Calu3 (cell line): ENCODE data around the gene GCH1. TPM values are rescaled to one million over a fixed set of nuclear protein-coding genes. Genes with fewer than 3 reads are reported as not detected.

ENCODE experiments used
- BruUV-seq: library from RNA; stranded (reverse); fragments of 400-500 nt; replicated peaks from 2 replicates; lab custom pipeline; 2021; lab: Mats Ljungman, UMichigan
- CTCF ChIA-PET: fragments of 300-600 bp; sonication (Branson Sonifier 250); formaldehyde crosslinking; loops from one replicate; lab custom pipeline; 2022; ENCODE audit warnings: antibody characterized with exemption; lab: Charles Lee
- DNase-seq: peaks from one replicate; pipeline ENCODE4 v3.0.0; 2022
- H3K27ac Mint-ChIP-seq: one replicate; pipeline ENCODE4 v1.8.0; 2022; ENCODE audit warnings: mixed read lengths; ENCODE audit not compliant: unreplicated experiment
- H3K27me3 Mint-ChIP-seq: one replicate; pipeline ENCODE4 v1.8.0; 2022; ENCODE audit warnings: mixed read lengths; ENCODE audit not compliant: unreplicated experiment
- H3K36me3 Mint-ChIP-seq: one replicate; pipeline ENCODE4 v1.8.0; 2022; ENCODE audit warnings: mild to moderate bottlenecking, moderate library complexity, mixed read lengths; ENCODE audit not compliant: insufficient read depth, unreplicated experiment
- H3K4me1 Mint-ChIP-seq: one replicate; pipeline ENCODE4 v1.8.0; 2022; ENCODE audit warnings: mild to moderate bottlenecking, low read depth, mixed read lengths; ENCODE audit not compliant: unreplicated experiment
- H3K4me3 Mint-ChIP-seq: one replicate; pipeline ENCODE4 v1.8.0; 2022; ENCODE audit warnings: mild to moderate bottlenecking, low read depth, moderate library complexity, mixed read lengths; ENCODE audit not compliant: unreplicated experiment
- H3K9me3 Mint-ChIP-seq: one replicate; pipeline ENCODE4 v1.8.0; 2022; ENCODE audit warnings: low read depth, mixed read lengths; ENCODE audit not compliant: unreplicated experiment
- CTCF ChIP-seq: fragments of 200-600 bp; IDR thresholded peaks from one replicate; pipeline ENCODE4 v1.8.0; 2022; ENCODE audit warnings: antibody characterized with exemption; ENCODE audit not compliant: unreplicated experiment
- intact Hi-C: fragments of 100-400 bp; cut with micrococcal nuclease; formaldehyde crosslinking; loops from one replicate; pipeline ENCODE4 v1.10.0; 2022; ENCODE audit not compliant: unreplicated experiment
- total RNA-seq: library from RNA; stranded (reverse); gene quantifications from 2 replicates; pipeline ENCODE4 v1.2.3, GENCODE V29; 2022

GCH1 gene
- total RNA-seq, 1 experiment from 2014 or later, result 6.8 TPM

- no peaks in the 10 kb centered on the region for H3K36me3 Mint-ChIP-seq
- DNase-seq, result no peak
- no peaks in the 10 kb centered on the region for H3K27me3 Mint-ChIP-seq
- no peaks in the 10 kb centered on the region for H3K9me3 Mint-ChIP-seq
- BruUV-seq, result no TSS peak
- H3K27ac Mint-ChIP-seq, result no peak overlapping the region
- CTCF ChIA-PET, result no interaction called here
- intact Hi-C loops, result no loop called here
- no peaks in the 10 kb centered on the region for H3K4me1 Mint-ChIP-seq
- TF ChIP-seq CTCF, result no peak
- H3K4me3 Mint-ChIP-seq, result no peak overlapping the region
Measured at GRCh38 chr14:54852215-54852614, 50.4 kb downstream of the GCH1 start.

- no peak for DNase-seq
- CTCF ChIA-PET, result no interaction called here
- H3K27me3 Mint-ChIP-seq, result no peaks in the 10 kb centered on the region
- intact Hi-C loops, result no loop called here
- BruUV-seq, result no TSS peak
- no peak overlapping the region for H3K27ac Mint-ChIP-seq
- no peaks in the 10 kb centered on the region for H3K36me3 Mint-ChIP-seq
- H3K4me3 Mint-ChIP-seq, result no peak overlapping the region
- TF ChIP-seq CTCF, result no peak
- H3K9me3 Mint-ChIP-seq, result no peaks in the 10 kb centered on the region
- H3K4me1 Mint-ChIP-seq, result no peaks in the 10 kb centered on the region
Measured at GRCh38 chr14:54848910-54849309, 53.7 kb downstream of the GCH1 start.

GRCh38 chr14:54845641-54846040 is 57.0 kb downstream of the GCH1 start:
- H3K27me3 Mint-ChIP-seq, result no peaks in the 10 kb centered on the region
- no peak for TF ChIP-seq CTCF
- H3K4me1 Mint-ChIP-seq, result no peaks in the 10 kb centered on the region
- no peak overlapping the region for H3K27ac Mint-ChIP-seq
- CTCF ChIA-PET, result interaction anchor here (0.6 kb wide), 1 partner anchor 244 kb away, joined by 5 read pairs; no protein-coding TSS in a partner anchor
- DNase-seq, result no peak
- H3K36me3 Mint-ChIP-seq, result peaks cover 6% of the 10 kb centered on the region
- no TSS peak for BruUV-seq
- intact Hi-C loops, result no loop called here
- no peak overlapping the region for H3K4me3 Mint-ChIP-seq
- no peaks in the 10 kb centered on the region for H3K9me3 Mint-ChIP-seq

- DNase-seq, result no peak
- Mint-ChIP-seq H3K27ac (no peak overlapping the region), H3K36me3 (peaks cover 10% of the 10 kb centered on the region), H3K9me3 (no peaks in the 10 kb centered on the region), H3K27me3 (no peaks in the 10 kb centered on the region), H3K4me3 (no peak overlapping the region), H3K4me1 (peaks cover 6% of the 10 kb centered on the region)
- TF ChIP-seq CTCF, result no peak
- no TSS peak for BruUV-seq
- intact Hi-C loops, result no loop called here
- CTCF ChIA-PET, result no interaction called here
Measured at GRCh38 chr14:54844479-54844878, 58.1 kb downstream of the GCH1 start.
